GM19452 (cell line): ENCODE data around the gene SLC25A42.
A peak's percentile ranks its signal among the peaks of the same experiment; 100 is the strongest.
"Not testable (repeated sequence)": the region's sequence is repeated elsewhere in the genome, so short reads cannot be mapped to it uniquely, and the experiment has no call there.

ENCODE experiments used
- ATAC-seq: cut with Tn5 transposase; IDR thresholded peaks from one replicate; pipeline ENCODE4 v1.9.1; 2021; ENCODE audit not compliant: unreplicated experiment

SLC25A42 gene

DNA sequence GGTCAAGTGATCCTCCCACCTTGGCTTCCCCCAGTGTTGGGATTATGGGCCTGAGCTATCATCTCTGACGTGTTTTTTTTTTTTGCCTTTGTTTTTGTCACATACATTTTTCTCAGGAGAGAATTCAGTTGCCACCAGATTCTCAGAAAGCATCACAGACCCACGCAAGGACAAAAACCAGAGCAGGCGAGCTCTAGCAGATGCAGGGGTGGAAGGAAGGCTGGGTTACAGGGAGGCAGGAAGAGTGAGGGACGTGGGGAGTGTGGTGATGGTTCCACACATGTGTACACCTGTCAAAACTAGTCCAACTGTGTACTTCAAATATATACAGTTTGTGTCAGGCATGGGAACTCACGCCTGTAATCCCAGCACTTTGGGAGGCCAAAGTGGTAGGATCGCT lies 70.2 kb downstream of the SLC25A42 start:
- no peak for ATAC-seq

- no peak for ATAC-seq
These were observed 70.9 kb downstream of the SLC25A42 start for GRCh38 chr19:19134687-19135158.

GRCh38 chr19:19135713-19136112 lies 71.9 kb downstream of the SLC25A42 start:
- not testable (repeated sequence) for ATAC-seq

GRCh38 chr19:19137556-19138108 lies 73.8 kb downstream of the SLC25A42 start:
- ATAC-seq = no peak

DNA sequence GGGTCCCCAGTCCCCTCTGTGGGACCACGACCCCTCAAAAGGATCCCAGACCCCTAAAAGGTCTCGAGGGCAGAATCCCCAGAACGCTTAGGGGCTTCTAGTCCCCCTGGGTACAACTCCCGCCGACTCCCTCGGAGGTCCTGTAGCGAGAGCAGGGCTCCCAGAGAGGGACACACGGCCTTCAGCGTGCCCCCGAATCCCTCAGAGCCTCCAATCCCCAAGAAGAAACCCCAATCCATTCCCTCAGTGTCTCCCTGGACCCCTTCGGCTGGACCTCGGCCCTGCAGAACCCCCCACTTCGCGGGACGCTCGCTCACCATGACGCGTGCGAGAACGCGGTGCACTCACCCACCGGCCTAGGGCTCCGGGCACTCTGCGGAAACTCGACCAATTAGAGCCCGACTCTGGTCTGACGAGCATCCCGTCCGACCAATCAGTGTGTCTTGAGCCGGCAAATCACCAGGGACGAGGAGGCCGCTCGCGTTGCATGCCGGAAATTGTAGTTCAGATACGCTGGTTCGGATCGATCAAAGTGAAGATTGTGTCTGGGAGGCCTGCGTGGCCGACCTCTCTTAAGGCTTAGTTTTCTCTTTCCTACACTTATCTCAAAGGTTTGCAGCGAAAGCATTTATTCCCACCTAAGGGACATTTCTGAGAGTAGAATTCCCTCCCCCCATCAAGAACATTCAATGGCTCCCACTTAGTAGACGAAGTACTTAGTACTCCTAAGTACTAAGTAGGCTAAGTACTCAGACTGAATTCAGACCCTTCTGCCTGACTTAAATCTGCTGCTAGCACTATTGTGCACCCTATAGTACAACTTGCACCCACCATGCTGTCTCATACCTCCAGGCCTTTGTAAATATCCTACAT lies 74.6 kb downstream of the SLC25A42 start, which contains the start of gene TMEM161A:
TSS of gene TMEM161A (minus strand) at position 370 of the 873 bp plus-strand sequence. CDS start at position 320, 50 bp downstream.
- ATAC-seq = peak; percentile 99

GRCh38 chr19:19139876-19140229 lies 76.1 kb downstream of the SLC25A42 start:
- no peak for ATAC-seq

GRCh38 chr19:19140476-19140875 lies 76.7 kb downstream of the SLC25A42 start:
- no peak for ATAC-seq

GRCh38 chr19:19142347-19142746 lies 78.6 kb downstream of the SLC25A42 start:
- ATAC-seq = no peak

GRCh38 chr19:19145281-19145680 lies 81.5 kb downstream of the SLC25A42 start:
- no peak for ATAC-seq

GRCh38 chr19:19145684-19146608 lies 82.2 kb downstream of the SLC25A42 start:
- no peak for ATAC-seq

DNA sequence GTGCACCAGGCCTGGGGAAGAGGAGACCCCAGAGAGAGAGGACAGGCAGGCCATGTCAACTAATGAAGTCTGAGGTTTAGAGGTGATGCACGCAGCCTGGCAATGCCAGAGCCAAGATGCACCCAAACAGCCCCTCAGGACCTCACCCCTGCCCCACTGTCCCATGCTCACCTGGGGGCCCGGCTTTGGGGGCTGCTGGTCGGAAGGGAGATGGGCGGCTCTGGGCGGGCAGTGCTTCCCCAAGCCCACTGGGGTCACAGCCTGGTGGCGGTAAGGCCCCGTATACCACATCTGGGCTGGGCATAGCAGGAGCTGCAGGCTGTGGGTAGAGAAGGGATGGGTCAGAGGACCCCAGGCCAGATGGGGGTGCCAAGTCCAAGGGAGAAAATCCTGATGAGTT lies 83.1 kb downstream of the SLC25A42 start:
- no peak for ATAC-seq

DNA sequence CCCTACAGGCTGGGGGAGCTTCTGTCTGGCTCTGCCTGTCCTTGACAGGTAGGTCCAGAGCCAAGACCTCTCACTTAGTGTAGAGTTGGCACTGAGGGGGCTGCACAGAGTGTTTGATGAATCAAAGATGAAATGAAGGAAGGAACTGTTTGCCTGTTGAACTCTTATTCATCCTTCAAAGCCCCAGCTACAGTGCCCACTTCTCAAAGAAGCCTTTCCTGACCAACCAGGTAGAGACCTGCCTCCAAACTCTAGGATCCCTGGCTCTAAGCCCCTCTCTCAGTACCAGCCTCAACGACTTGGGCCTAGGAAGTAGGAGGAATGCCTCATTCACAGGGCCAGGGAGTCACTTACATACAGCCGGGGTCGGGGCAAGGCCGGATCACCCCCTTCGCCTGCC lies 83.5 kb downstream of the SLC25A42 start:
- ATAC-seq = no peak

DNA sequence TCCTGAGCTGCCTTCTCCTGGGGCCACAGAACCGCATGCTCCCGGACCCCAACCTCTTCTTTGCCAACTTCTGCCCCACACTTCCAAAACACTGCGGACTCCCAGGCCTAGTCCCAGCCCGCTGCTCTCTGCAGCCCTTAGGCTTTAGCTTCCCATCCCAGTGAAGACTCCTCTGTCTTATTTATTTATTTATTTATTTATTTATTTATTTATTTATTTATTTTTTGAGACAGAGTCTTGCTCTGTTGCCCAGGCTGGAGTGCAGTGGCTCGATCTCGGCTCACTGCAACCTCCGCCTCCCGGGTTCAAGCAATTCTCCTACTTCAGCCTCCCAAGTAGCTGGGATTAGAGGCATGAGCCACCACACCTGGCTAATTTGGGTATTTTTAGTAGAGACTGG lies 84.7 kb downstream of the SLC25A42 start:
- not testable (repeated sequence) for ATAC-seq

- no peak for ATAC-seq
These were observed 85.6 kb downstream of the SLC25A42 start for GRCh38 chr19:19149435-19149834.

DNA sequence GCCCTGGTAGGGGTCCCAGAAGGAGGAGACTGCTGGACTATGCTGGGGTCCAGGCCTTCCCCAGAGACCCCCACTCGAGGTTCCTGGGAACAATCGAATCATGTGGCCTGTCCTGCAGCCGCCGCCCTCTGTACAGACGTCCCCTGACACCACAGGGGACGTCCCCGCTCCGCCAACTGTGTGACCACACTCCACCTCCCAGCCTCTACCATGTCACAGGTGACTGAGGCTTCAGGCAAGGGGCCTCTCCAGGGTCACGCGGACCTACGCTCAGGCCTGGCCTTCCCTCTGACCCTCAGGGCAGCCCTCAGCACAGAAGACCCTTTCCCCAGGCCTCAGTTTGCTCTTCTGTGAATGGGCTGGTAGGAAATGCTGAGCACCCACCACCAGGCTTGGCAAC lies 87.6 kb downstream of the SLC25A42 start:
- ATAC-seq = no peak

DNA sequence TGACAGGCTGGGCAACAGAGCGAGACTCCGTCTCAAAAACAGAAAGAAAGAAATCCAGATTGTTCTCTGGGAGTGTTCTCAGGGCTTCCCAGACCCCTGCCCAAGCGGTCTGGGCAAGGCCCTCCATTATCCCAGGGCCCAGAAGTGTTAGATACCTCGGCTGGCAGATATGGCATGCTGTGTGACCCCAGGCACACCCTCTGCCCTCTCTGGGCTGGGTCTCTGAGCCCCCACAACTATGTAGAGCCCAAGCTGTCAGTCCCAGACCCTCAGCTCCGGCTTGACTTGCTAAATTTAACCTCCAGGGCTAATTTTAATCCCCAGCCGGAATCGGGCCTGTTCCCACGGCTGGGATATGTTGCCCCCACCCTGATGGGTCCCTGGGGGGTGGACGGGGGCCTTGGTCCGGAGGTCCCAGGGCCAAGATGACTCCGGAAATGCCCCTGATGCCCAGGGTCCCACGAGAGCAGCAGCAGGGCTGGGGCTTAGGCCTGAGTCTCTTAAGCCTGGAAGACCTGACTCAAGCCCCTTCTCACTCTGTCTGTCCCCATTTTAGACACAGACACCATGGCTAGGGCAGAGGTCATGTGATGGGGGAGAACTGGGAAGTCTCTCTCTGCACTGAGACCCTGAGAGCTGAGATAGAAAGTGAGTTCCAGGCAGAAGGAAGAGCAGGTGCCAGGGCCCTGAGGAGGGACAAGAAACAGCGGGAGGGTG lies 89.0 kb downstream of the SLC25A42 start:
- ATAC-seq = no peak

DNA sequence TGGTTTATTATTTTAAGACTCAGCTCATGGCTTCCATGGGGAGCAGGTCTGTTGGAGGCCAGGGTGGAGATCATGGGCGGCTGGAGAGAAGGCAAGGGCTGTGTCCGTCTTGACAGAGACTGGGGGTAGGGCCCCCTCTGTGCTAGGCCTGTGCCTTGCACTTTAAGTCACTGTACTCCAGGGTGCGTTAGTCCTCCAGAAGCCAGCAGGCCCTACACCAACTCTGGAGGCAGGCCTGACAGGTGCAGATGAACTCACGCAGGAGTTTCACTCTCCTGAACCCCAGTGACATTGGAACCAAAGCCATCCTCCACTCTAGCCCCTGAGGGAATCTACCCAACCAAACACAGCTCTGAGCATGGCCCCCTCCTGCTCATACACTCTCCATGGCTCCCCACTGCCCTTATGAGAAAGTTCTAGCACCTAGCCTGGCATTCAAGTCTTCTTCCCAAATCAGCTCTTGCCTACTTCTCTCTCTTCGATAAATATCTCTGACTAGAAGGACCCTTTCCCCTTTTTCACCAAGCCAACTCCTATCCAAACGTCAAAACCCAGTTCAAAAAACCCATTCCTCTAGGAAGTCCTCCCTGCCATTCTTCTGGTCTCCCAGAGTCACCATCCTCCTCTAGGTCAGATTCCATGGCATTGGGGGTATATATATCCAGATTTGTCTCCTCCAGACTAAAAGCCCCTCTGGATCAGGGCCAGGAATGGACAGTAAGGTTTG lies 91.1 kb downstream of the SLC25A42 start:
- no peak for ATAC-seq

GRCh38 chr19:19155495-19156219 lies 91.9 kb downstream of the SLC25A42 start:
- ATAC-seq = peak; percentile 69

DNA sequence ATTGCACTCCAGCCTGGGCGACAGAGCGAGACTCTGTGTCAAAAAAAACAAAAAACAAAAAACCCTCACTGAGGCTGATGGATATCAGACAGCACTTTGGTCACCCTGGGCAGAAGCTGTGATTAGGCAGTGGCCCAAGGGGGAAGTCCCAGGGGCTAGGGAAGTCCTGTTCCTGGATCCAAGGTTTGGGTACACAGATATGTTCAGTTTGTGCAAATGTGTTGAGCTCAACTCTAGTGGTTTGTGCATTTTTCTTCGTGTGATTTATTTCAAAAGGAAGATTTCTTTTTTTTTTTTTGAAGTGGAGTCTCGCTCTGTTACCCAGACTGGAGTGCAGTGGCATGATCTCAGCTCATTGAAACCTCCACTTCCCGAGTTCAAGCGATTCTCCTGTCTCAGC lies 94.0 kb downstream of the SLC25A42 start:
- ATAC-seq = no peak
